Effector CD4-positive, alpha-beta T cell (primary cell): ENCODE results near the gene SNX1.
"Not testable (repeated sequence)": the region's sequence is repeated elsewhere in the genome, so short reads cannot be mapped to it uniquely, and the experiment has no call there.

ENCODE experiments used
- DNase-seq: peaks from one replicate; pipeline ENCODE4 v3.0.0-alpha.2; 2020

The SNX1 gene

DNA sequence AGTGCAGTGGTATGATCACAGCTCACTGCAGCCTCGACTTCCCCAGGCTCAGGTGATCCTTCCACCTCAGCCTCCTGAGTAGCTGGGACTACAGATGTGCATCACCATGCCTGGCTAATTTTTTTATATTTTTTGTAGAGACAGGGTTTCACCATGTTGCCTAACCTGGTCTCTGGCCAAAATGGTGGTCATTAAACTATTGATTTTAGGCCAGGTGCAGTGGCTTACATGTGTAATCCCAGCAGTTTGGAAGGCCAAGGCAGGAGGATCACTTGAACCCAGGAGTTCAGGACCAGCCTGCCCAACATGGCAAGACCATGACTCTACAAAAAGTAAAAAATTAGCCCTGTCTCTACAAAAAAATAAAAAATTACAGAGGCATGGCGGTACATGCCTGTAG is 24.5 kb downstream of the SNX1 start:
- not testable (repeated sequence) for DNase-seq

GRCh38 chr15:64121614-64122013 is 25.8 kb downstream of the SNX1 start:
- DNase-seq: no peak

- DNase-seq: no peak
Measured at GRCh38 chr15:64122444-64122843, 26.7 kb downstream of the SNX1 start.

DNA sequence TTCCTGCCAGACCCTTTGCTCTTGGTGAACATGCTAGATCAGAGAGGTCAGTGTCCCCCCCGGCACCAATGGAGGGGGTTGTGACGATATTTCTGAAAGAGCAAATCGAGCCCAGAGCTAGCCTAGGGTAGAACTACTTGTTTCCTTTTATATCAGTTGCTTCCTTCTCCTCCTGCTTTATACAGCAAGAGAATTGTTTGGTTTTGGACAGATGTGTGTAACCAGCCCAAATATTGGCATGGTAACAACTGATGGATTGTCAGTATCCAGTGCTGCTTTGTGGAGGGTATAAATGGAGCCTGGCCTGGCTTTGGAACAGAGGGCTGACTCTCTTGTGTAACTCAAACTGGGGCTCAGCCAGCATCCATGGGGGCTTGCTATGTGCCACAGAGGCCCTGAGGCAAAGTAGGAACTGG is 27.2 kb downstream of the SNX1 start:
- no peak for DNase-seq

- no peak for DNase-seq
Measured at GRCh38 chr15:64125978-64126377, 30.2 kb downstream of the SNX1 start.

- no peak for DNase-seq
Measured at GRCh38 chr15:64127521-64128270, 31.9 kb downstream of the SNX1 start.

GRCh38 chr15:64130159-64130558 is 34.4 kb downstream of the SNX1 start:
- no peak for DNase-seq

DNA sequence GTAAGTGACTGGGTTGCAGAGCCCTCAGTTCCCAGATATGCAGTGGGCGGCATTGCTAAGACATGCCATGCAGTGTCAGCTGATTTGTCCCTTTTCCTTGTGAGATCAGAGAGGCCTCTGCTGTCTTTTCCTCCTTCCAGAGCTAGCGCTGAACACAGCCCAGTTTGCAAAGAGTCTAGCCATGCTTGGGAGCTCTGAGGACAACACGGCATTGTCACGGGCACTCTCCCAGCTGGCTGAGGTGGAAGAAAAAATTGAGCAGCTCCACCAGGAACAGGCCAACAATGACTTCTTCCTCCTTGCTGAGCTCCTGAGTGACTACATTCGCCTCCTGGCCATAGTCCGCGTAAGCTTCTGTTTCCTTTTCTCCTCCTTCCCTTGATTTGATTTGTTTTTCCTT is 35.8 kb downstream of the SNX1 start:
- no peak for DNase-seq

DNA sequence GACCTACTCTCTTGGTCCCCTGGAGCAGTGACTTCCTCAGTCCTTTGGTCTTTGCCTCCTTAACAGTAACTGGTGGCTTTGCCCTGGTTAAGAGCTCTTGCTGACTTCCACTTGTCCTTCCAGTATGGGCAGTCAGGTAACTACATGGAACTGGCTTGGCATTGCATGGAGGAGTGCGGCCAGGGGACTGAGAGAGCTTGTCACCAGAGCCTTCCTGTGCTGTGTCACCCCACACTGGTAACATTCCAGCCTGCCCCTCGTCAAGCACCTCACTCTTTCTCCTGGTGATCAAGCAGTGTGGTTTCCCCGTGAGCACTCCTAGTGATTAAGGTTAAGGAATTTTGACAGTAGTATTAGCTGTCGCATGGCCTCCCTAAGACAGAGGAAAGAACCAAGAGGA is 36.4 kb downstream of the SNX1 start:
- DNase-seq: no peak

- DNase-seq: no peak
Measured at GRCh38 chr15:64133623-64134344, 38.0 kb downstream of the SNX1 start.

DNA sequence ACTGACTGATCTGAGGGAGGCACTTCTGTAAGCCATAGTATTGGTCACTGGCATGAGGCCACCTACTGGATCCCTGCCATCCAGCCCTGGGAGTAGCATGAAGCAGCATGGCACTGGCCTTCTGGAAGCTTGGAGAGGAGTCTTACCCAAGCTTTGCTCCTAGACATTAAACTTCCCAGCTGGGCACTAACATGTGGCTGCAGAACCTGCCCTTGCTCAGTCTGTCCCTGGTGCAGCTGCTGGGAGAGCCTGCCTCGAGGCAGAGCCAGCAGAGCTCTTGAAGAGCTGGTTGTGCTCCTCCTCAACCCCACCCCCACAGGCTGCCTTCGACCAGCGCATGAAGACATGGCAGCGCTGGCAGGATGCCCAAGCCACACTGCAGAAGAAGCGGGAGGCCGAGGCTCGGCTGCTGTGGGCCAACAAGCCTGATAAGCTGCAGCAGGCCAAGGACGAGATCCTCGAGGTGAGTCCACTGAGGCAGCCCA is 38.6 kb downstream of the SNX1 start:
- no peak for DNase-seq

- DNase-seq: no peak
Measured at GRCh38 chr15:64136347-64136746, 40.6 kb downstream of the SNX1 start.

DNA sequence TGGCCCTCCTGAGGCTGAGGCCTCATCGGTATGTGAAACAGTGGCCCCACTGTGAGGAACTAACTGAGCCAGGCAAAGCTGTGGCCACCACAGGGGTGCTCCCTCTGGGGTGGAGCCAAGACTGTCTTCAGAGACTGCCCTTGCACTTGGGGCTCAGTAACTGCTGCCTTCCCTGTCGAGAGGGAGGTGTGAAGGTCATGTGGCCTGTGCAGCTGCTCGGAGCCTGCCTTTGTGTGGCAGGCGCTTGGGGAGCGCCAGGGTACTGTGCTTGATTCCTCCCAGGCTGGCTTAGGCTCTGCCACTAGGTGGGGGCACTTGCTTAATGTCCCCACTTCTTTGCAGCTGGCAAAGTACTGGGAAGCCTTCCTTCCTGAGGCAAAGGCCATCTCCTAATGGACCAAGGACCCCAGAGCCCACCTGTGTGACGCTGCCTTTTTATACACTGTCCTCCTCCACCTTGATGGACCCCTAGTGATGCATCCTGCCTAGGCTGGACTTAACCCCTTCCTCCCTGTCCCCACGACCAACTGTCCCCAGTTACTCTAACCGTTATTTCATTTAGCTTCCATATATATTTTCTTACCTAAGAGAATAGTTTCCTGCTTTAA is 41.5 kb downstream of the SNX1 start:
- DNase-seq: no peak

DNA sequence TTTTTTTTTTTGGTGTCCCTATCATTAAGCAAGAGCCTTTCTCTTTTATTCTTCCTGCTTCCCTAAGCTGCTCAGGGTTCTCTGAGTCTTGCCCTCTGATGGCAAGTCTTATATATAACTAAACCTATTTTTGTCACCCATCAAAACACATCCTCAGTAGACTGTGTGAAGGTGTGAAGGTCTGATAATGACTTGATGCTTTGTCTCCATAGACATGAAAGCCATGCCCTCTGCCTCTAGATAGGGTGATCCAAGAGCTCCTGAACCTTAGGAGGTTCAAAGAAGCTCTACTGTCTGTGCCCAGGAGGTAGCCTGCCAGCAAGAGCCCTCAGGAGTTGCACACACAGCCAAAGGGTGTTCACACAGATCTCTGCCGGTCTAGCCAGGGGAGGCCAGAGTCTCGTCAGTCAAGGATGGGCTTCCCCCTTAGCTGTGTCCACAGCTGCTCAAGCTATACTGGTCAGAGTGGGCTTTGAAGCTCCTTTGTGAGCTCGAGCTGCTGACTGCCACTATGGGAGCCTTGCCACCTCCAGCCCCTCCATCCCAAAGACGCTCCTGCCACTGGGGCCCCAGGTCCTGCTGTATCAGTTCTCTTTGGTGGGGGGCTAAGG is 42.7 kb downstream of the SNX1 start:
- no peak for DNase-seq

DNA sequence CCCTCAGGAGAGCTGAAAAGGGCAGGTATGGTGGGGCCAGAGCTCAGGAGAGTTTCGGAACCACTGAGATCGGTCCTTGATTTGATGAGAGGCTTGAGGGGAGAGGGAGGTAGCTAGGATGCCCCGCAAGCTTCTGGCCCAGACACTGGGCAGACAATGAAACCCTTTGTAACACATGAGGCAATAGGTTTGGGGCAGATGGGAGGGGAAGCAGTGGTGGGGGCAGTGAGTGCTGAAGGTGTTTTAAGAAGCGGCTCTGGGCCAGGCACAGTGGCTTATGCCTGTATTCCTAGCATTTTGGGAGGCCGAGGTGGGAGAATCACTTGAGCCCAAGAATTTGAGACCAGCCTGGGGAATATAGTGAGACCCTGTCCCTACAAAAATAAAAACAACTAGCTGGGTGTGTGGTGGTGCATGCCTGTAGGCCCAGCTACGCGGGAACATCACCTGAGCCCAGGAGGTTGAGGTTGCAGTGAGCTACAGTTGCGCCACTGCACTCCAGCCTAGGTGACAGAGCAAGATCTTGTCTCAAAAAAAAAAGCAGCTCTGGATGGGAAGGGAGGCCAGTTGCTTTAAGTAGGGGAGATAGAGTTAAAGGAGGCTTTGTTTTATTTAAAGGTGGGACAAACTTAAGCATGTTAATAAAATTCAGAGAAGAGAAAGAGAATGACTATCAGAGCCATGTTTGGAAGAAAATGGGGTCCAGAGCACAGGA is 46.2 kb downstream of the SNX1 start:
- DNase-seq: no peak

DNA sequence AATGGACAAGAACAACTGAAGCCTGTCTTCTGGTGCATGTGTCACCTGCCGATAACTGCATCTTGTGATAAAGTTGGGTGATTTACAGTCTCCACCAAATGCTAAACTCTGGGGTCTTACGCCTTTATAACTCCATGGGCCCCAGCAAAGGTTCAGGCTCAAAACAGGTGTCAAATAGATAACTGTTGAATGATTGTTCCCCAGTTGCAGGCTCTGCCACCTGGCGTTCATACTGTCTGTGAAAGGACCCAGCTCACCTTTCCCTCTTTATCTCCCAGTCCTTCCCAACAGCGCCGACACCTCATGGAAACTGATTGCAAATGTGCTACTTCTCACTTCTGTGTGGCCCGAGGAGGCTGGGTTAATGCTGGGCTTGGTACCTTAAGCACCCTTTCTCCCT is 47.5 kb downstream of the SNX1 start:
- DNase-seq: no peak

DNA sequence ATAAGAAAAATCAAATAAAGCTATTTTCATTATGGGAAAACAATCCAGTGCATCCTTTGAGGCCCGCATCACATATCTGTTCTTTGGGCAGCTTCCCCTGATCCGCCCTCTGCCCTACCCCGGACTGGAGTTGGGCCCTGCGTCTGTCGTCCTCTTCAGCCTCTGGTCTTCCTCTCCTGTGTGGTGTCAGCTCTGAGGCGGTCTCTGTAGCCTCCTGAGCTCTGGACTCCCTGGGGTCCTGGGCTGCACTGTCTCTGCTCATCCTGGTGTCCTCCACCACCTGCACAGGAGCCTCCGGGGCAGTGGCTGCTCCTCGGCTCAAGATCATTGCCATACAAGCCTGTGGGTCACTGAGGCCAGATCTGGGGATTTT is 48.4 kb downstream of the SNX1 start:
- no peak for DNase-seq

DNA sequence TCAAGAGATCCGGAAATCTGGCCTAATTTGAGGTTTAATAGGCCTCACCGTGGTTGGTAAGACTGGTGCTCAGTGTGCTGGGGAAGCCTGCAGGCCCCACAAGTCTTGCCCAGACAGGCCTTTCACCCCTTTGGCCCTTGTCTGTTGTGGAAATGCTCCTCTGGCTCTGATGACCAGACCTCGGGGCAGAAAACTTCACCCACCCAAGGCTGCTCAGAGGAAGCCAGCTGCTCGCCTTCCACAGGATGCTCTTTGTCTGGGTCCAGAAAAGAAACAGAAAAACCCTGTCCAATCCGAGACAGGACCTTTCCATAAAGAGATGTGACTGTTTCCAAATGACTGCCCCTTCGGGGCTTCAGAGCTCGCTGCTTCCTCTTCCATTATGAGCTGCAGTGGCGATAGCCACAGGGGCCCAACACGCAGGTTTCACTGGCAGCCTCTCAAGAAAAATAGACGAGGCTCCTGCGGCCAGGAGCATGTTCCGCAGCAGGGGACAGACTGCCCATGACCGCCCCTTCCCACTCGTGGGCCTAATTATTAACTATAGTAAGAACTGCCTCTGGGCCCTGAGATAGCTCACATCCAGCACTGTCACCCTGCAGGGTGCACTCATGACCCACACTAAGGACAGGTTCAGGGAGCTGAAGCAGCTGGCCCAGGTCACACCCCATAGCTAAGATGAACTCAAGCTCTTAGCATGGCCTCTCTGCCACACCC is 48.9 kb downstream of the SNX1 start:
- DNase-seq: no peak

DNA sequence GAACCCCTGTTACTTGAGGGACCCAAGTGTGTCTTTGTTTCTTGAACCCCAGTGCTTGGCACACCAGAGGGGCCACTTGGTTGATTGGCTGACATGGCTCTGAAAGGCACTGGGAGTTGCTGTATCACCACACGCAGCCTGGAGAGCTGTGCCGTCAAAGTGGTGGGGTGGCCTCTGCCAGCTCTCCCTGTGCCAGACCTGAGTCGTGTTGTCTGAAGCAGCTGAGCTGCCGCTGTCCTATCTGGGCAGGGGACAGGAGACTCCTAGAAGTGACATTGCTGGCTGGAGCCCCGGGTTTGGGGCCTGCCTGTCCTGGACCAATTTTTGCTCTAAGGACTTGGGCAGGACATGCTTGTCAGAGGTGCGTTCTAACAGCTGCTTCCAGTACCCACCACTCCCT is 50.3 kb downstream of the SNX1 start:
- DNase-seq: no peak

- DNase-seq: no peak
Measured at GRCh38 chr15:64146520-64146884, 50.7 kb downstream of the SNX1 start.

GRCh38 chr15:64146885-64147681 is 51.3 kb downstream of the SNX1 start:
- no peak for DNase-seq
